ENCODE measurements around the gene ARFIP2.

ARFIP2 gene

GRCh38 chr11:6498544-6498943 lies 17.4 kb upstream of the ARFIP2 start:
- H3K9me3 ChIP-seq (ENCODE audit: control insufficient read depth, insufficient read depth, low read length) = no peaks in the 10 kb centered on the region
- H3K36me3 ChIP-seq (ENCODE audit: control insufficient read depth, insufficient read depth, low read length) = no peaks in the 10 kb centered on the region
- H3K27me3 ChIP-seq (ENCODE audit: control insufficient read depth, insufficient read depth, low read length) = no peaks in the 10 kb centered on the region
- H3K4me1 ChIP-seq (ENCODE audit: control insufficient read depth, insufficient read depth, low read length) = peaks cover 4% of the 10 kb centered on the region
- H3K4me3 ChIP-seq (ENCODE audit: low read depth, low read length) = no peak overlapping the region
- no peak overlapping the region for H3K9ac ChIP-seq (ENCODE audit: low read depth, low read length)

GRCh38 chr11:6498121-6498520 lies 17.0 kb upstream of the ARFIP2 start:
- no peaks in the 10 kb centered on the region for H3K9me3 ChIP-seq (ENCODE audit: control insufficient read depth, insufficient read depth, low read length)
- peaks cover 4% of the 10 kb centered on the region for H3K4me1 ChIP-seq (ENCODE audit: control insufficient read depth, insufficient read depth, low read length)

GRCh38 chr11:6497069-6497839 lies 16.1 kb upstream of the ARFIP2 start, which contains the start of gene DNHD1:
Gene DNHD1 (plus strand): TSS chr11:6497280. CDS start chr11:6498216, 936 bp downstream.
- no peaks in the 10 kb centered on the region for H3K9me3 ChIP-seq (ENCODE audit: control insufficient read depth, insufficient read depth, low read length)
- no peaks in the 10 kb centered on the region for H3K36me3 ChIP-seq (ENCODE audit: control insufficient read depth, insufficient read depth, low read length)
- peak within 1 kb of the TSS; percentile 27 for H3K4me3 ChIP-seq (ENCODE audit: low read depth, low read length)
- H3K4me1 ChIP-seq (ENCODE audit: control insufficient read depth, insufficient read depth, low read length) = peaks cover 4% of the 10 kb centered on the region
- H3K27me3 ChIP-seq (ENCODE audit: control insufficient read depth, insufficient read depth, low read length) = no peaks in the 10 kb centered on the region
- no peak within 1 kb of the TSS for H3K9ac ChIP-seq (ENCODE audit: low read depth, low read length)

More at GRCh38 chr11:6498121-6498520, 17.0 kb upstream of the ARFIP2 start:
- no peaks in the 10 kb centered on the region for H3K36me3 ChIP-seq (ENCODE audit: control insufficient read depth, insufficient read depth, low read length)
- no peak overlapping the region for H3K9ac ChIP-seq (ENCODE audit: low read depth, low read length)
- no peak overlapping the region for H3K4me3 ChIP-seq (ENCODE audit: low read depth, low read length)
- no peaks in the 10 kb centered on the region for H3K27me3 ChIP-seq (ENCODE audit: control insufficient read depth, insufficient read depth, low read length)

GRCh38 chr11:6489306-6489705 lies 8.2 kb upstream of the ARFIP2 start:
- Histone ChIP-seq H3K36me3 (ENCODE audit: control insufficient read depth, insufficient read depth, low read length) (peaks cover 7% of the 10 kb centered on the region), H3K9ac (ENCODE audit: low read depth, low read length) (no peak overlapping the region), H3K4me3 (ENCODE audit: low read depth, low read length) (no peak overlapping the region), H3K9me3 (ENCODE audit: control insufficient read depth, insufficient read depth, low read length) (no peaks in the 10 kb centered on the region), H3K27me3 (ENCODE audit: control insufficient read depth, insufficient read depth, low read length) (no peaks in the 10 kb centered on the region), H3K4me1 (ENCODE audit: control insufficient read depth, insufficient read depth, low read length) (no peaks in the 10 kb centered on the region)

GRCh38 chr11:6488821-6489220 lies 7.7 kb upstream of the ARFIP2 start:
- H3K4me3 ChIP-seq (ENCODE audit: low read depth, low read length) = no peak overlapping the region
- H3K4me1 ChIP-seq (ENCODE audit: control insufficient read depth, insufficient read depth, low read length) = no peaks in the 10 kb centered on the region
- H3K27me3 ChIP-seq (ENCODE audit: control insufficient read depth, insufficient read depth, low read length) = no peaks in the 10 kb centered on the region
- H3K36me3 ChIP-seq (ENCODE audit: control insufficient read depth, insufficient read depth, low read length) = peaks cover 7% of the 10 kb centered on the region
- H3K9ac ChIP-seq (ENCODE audit: low read depth, low read length) = no peak overlapping the region
- no peaks in the 10 kb centered on the region for H3K9me3 ChIP-seq (ENCODE audit: control insufficient read depth, insufficient read depth, low read length)

- H3K36me3 ChIP-seq (ENCODE audit: control insufficient read depth, insufficient read depth, low read length) = peaks cover 7% of the 10 kb centered on the region
- H3K4me1 ChIP-seq (ENCODE audit: control insufficient read depth, insufficient read depth, low read length) = no peaks in the 10 kb centered on the region
- H3K4me3 ChIP-seq (ENCODE audit: low read depth, low read length) = no peak overlapping the region
- H3K27me3 ChIP-seq (ENCODE audit: control insufficient read depth, insufficient read depth, low read length) = no peaks in the 10 kb centered on the region
- no peak overlapping the region for H3K9ac ChIP-seq (ENCODE audit: low read depth, low read length)
- no peaks in the 10 kb centered on the region for H3K9me3 ChIP-seq (ENCODE audit: control insufficient read depth, insufficient read depth, low read length)
Observed at GRCh38 chr11:6488342-6488741, 7.2 kb upstream of the ARFIP2 start.

GRCh38 chr11:6486938-6487337 lies 5.8 kb upstream of the ARFIP2 start:
- Histone ChIP-seq H3K9me3 (ENCODE audit: control insufficient read depth, insufficient read depth, low read length) (no peaks in the 10 kb centered on the region), H3K4me1 (ENCODE audit: control insufficient read depth, insufficient read depth, low read length) (no peaks in the 10 kb centered on the region), H3K4me3 (ENCODE audit: low read depth, low read length) (no peak overlapping the region), H3K27me3 (ENCODE audit: control insufficient read depth, insufficient read depth, low read length) (no peaks in the 10 kb centered on the region), H3K36me3 (ENCODE audit: control insufficient read depth, insufficient read depth, low read length) (peaks cover 10% of the 10 kb centered on the region), H3K9ac (ENCODE audit: low read depth, low read length) (no peak overlapping the region)

GRCh38 chr11:6486256-6486655 lies 5.1 kb upstream of the ARFIP2 start:
- H3K36me3 ChIP-seq (ENCODE audit: control insufficient read depth, insufficient read depth, low read length) = peaks cover 10% of the 10 kb centered on the region
- H3K4me3 ChIP-seq (ENCODE audit: low read depth, low read length) = no peak overlapping the region
- no peak overlapping the region for H3K9ac ChIP-seq (ENCODE audit: low read depth, low read length)
- no peaks in the 10 kb centered on the region for H3K4me1 ChIP-seq (ENCODE audit: control insufficient read depth, insufficient read depth, low read length)
- H3K9me3 ChIP-seq (ENCODE audit: control insufficient read depth, insufficient read depth, low read length) = no peaks in the 10 kb centered on the region
- H3K27me3 ChIP-seq (ENCODE audit: control insufficient read depth, insufficient read depth, low read length) = no peaks in the 10 kb centered on the region

- Histone ChIP-seq H3K4me3 (ENCODE audit: low read depth, low read length) (no peak overlapping the region), H3K36me3 (ENCODE audit: control insufficient read depth, insufficient read depth, low read length) (peaks cover 10% of the 10 kb centered on the region), H3K9ac (ENCODE audit: low read depth, low read length) (no peak overlapping the region), H3K4me1 (ENCODE audit: control insufficient read depth, insufficient read depth, low read length) (no peaks in the 10 kb centered on the region), H3K9me3 (ENCODE audit: control insufficient read depth, insufficient read depth, low read length) (no peaks in the 10 kb centered on the region), H3K27me3 (ENCODE audit: control insufficient read depth, insufficient read depth, low read length) (no peaks in the 10 kb centered on the region)
Observed at GRCh38 chr11:6485661-6486060, 4.5 kb upstream of the ARFIP2 start.

GRCh38 chr11:6483015-6483414 lies 1.9 kb upstream of the ARFIP2 start:
- no peaks in the 10 kb centered on the region for H3K27me3 ChIP-seq (ENCODE audit: control insufficient read depth, insufficient read depth, low read length)
- H3K9me3 ChIP-seq (ENCODE audit: control insufficient read depth, insufficient read depth, low read length) = no peaks in the 10 kb centered on the region
- H3K9ac ChIP-seq (ENCODE audit: low read depth, low read length) = no peak overlapping the region
- peaks cover 23% of the 10 kb centered on the region for H3K36me3 ChIP-seq (ENCODE audit: control insufficient read depth, insufficient read depth, low read length)
- no peak overlapping the region for H3K4me3 ChIP-seq (ENCODE audit: low read depth, low read length)
- H3K4me1 ChIP-seq (ENCODE audit: control insufficient read depth, insufficient read depth, low read length) = peaks cover 5% of the 10 kb centered on the region

- Histone ChIP-seq H3K4me1 (ENCODE audit: control insufficient read depth, insufficient read depth, low read length) (peaks cover 5% of the 10 kb centered on the region), H3K9me3 (ENCODE audit: control insufficient read depth, insufficient read depth, low read length) (no peaks in the 10 kb centered on the region), H3K9ac (ENCODE audit: low read depth, low read length) (peak overlapping the region; percentile 88), H3K4me3 (ENCODE audit: low read depth, low read length) (peak overlapping the region; percentile 98), H3K36me3 (ENCODE audit: control insufficient read depth, insufficient read depth, low read length) (peaks cover 29% of the 10 kb centered on the region), H3K27me3 (ENCODE audit: control insufficient read depth, insufficient read depth, low read length) (no peaks in the 10 kb centered on the region)
Observed at GRCh38 chr11:6482441-6482840, 1.3 kb upstream of the ARFIP2 start.

- Histone ChIP-seq H3K9me3 (ENCODE audit: control insufficient read depth, insufficient read depth, low read length) (no peaks in the 10 kb centered on the region), H3K36me3 (ENCODE audit: control insufficient read depth, insufficient read depth, low read length) (peaks cover 34% of the 10 kb centered on the region), H3K9ac (ENCODE audit: low read depth, low read length) (peak overlapping the region; percentile 88), H3K4me3 (ENCODE audit: low read depth, low read length) (peak overlapping the region; percentile 98), H3K4me1 (ENCODE audit: control insufficient read depth, insufficient read depth, low read length) (peaks cover 5% of the 10 kb centered on the region), H3K27me3 (ENCODE audit: control insufficient read depth, insufficient read depth, low read length) (no peaks in the 10 kb centered on the region)
Observed at GRCh38 chr11:6481924-6482275, 769 bp upstream of the ARFIP2 start.

All from iPS-15b (cell line).